Stimulated activated naive CD4-positive, alpha-beta T cell (primary cell): ENCODE results near the gene LMBRD1.
"Not testable (repeated sequence)": the region's sequence is repeated elsewhere in the genome, so short reads cannot be mapped to it uniquely, and the experiment has no call there.

Experiments used
- DNase-seq, 6 experiments: peaks; one replicate each; lab custom pipeline; 2025; lab: John Stamatoyannopoulos, UW

LMBRD1 gene

GRCh38 chr6:69732640-69733039, 64.2 kb downstream of the LMBRD1 start:
- peak in 2 of 6 experiments; percentile 1 for DNase-seq

DNA sequence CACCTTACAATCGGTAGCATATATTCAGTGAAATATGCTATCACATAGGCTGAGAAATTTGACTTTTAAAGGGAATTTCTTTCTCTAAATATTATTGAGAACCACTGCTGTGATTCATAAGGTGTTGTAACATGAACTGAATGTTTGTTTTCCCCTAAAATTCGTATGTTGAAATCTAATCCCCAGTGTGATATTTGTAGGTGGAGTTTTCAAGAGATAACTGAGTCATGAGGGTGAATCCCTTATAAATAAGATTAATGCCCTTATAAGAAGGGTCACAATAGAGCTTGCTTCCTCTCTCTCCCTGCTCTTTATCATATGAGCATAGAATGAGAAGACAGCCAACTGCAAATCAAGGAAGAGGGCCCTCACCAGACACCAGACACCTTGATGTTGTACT, 64.8 kb downstream of the LMBRD1 start:
- DNase-seq: no peak

GRCh38 chr6:69729870-69730449, 66.8 kb downstream of the LMBRD1 start:
- peak in 1 of 6 experiments; percentile 5 for DNase-seq

- DNase-seq: no peak
These were observed 74.1 kb downstream of the LMBRD1 start for GRCh38 chr6:69722683-69723082.

DNA sequence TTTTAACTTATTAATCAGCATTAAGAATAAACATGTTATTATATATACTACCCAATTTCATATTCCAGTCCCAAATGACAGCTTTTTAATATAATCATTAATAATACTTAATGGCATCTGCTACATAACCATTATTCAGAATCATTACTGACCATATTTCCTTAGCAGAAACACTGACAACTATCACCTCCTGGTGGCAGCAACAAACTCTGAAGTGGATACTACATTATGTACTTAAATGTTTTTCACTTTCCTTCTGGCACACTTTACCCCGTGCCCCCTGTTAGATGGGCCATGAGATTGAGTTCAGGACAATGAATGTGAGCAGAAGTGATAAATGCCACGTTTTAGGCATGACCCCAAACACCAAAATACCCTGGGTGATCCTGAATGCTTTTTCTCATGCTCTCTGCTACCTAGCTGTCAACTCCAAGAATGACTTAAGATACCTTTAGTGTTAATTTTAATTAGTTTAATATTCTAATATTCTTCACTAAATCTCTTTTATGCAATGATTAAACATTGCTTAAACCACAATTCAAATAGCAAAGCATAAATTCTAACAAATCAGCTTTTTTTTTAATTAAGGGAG, 77.1 kb downstream of the LMBRD1 start:
- no peak for DNase-seq

- no peak for DNase-seq
These were observed 90.1 kb downstream of the LMBRD1 start for GRCh38 chr6:69706724-69707123.

DNA sequence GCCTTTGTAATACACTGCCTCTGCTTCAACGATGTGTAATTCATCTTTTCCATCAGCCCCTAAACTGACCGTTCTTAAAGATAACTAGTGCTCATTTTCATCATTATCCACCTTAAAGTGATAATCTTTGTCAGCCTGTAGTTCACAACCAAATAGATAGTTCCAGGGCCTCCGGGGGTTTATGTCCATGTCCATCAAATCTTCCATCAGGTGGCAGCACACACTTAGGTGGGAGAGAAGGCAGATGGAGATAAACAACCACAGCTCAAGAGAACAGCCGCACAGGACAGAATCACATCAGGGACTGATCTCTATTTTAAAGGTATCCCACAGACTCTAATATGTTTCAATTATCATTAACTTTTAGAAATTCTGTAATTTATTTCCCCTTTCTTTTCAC, 90.9 kb downstream of the LMBRD1 start:
- DNase-seq: no peak

GRCh38 chr6:69704916-69705315, 91.9 kb downstream of the LMBRD1 start:
- no peak for DNase-seq

- no peak for DNase-seq
These were observed 97.2 kb downstream of the LMBRD1 start for GRCh38 chr6:69699655-69700054.

GRCh38 chr6:69696273-69696672, 100.5 kb downstream of the LMBRD1 start:
- DNase-seq: no peak

GRCh38 chr6:69693762-69694161, 103.0 kb downstream of the LMBRD1 start:
- DNase-seq: no peak

DNA sequence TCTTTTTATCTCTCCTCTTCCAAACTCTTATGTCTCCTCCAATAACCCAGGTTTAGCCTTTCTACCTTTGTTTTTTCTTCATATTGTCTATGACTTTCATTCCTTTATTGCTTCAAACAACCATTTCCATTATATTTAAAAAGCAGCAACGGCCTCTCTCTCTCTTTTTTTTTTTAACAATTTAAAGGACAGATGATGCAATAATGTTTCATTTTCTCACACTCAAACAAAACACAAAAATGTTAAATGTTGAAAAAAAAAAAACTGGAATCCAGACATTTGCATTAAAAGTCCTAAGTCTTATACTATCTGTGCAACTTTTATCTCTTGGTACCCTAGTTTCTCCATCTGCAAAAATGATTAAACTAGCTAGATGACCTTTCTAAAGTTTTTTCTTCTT, 105.8 kb downstream of the LMBRD1 start:
- no peak for DNase-seq

- no peak for DNase-seq
These were observed 116.5 kb downstream of the LMBRD1 start for GRCh38 chr6:69680302-69680701.

DNA sequence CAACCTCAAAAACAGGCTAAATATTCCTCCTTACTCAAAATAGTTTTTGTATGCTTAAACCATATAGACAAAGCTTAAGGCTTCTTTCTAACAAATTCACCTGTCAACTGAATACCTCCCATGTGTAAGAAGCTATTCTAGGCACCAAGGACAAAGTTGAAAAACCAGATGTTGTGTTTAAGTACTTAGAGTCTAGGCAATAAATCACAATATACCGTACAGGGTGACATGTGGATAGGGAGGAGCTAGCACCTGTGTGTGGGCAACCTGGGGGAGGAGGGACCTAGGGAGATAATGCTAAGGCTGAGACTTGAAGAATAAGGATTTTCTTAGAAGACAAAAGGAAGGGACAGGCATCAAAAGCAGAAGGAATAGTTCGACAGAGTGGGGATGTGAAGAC, 123.5 kb downstream of the LMBRD1 start:
- no peak for DNase-seq

DNA sequence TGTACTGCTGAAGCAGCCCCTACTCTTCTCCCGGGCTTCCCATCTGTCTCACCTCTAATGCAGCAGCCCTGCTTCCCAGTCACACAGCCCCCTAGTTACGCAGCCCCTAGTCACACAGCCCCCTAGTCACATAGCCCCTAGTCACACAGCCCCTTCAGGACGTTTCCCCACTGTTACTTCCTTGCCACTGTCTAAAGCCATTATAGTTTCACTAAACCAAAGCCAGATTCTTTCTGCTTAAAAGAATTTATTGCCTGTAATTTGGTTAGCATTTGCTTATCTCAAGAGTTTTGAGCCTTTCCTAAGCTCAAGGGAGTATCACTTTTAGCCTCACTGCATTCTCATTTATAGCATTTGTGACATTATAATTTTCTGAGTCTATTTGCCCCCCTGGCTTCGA, 127.9 kb downstream of the LMBRD1 start:
- DNase-seq: no peak

- DNase-seq: not testable (repeated sequence)
These were observed 130.0 kb downstream of the LMBRD1 start for GRCh38 chr6:69666779-69667178.

- no peak for DNase-seq
These were observed 131.4 kb downstream of the LMBRD1 start for GRCh38 chr6:69665437-69665836.

GRCh38 chr6:69664551-69664950, 132.3 kb downstream of the LMBRD1 start:
- no peak for DNase-seq

DNA sequence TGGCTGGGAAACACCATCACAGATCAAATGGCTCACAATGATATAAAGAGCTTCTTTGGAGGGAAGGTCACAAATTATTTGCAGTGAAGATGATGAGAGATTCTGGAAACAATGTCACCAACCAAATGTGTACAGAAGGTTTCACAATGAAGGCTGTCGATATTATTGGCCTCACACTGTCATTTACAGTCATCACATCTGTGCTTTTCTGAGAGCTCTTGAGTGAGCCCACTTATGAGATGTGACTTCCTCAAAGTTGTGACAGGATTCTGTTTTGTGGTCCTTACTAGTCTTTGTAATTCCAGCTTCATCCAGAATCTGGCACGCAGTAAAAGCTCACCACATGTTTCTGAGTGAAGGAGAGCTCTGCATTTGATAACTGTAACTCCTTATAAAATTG, 133.6 kb downstream of the LMBRD1 start:
- DNase-seq: no peak

- DNase-seq: no peak
These were observed 146.1 kb downstream of the LMBRD1 start for GRCh38 chr6:69650703-69651102.

GRCh38 chr6:69647726-69648125, 149.1 kb downstream of the LMBRD1 start:
- DNase-seq: no peak

GRCh38 chr6:69643688-69644087, 153.1 kb downstream of the LMBRD1 start:
- no peak for DNase-seq

- no peak for DNase-seq
These were observed 163.9 kb downstream of the LMBRD1 start for GRCh38 chr6:69632932-69633331.
